Naive thymus-derived CD4-positive, alpha-beta T cell (primary cell): ENCODE results near the gene AGRN. TPM values are rescaled to one million over a fixed set of nuclear protein-coding genes. Genes with fewer than 3 reads are reported as not detected.
A peak's percentile ranks its signal among the peaks of the same experiment; 100 is the strongest.

Experiments used
- ATAC-seq: fragments of 150-1000 bp; cut with Tn5 transposase; 2 replicates; pipeline ENCODE4 v1.10.0; 2021; ENCODE audit warnings: mild to moderate bottlenecking, moderate library complexity
- CTCF ChIA-PET: fragments of 350-600 bp; sonication (Branson Sonifier 250); formaldehyde crosslinking; loops from one replicate; lab custom pipeline; 2021; ENCODE audit warnings: antibody characterized with exemption; lab: Charles Lee
- POLR2A ChIA-PET: fragments of 350-600 bp; sonication (Branson Sonifier 250); formaldehyde crosslinking; loops from one replicate; lab custom pipeline; 2021; ENCODE audit warnings: antibody characterized with exemption, inconsistent platforms; lab: Charles Lee
- DNase-seq, 9 donors: peaks; one replicate each; pipeline versions ENCODE4 v3.0.0 to v3.0.0-alpha.2; 2020 to 2022; ENCODE audit warnings: mixed read lengths in 1 of 9
- H3K27ac ChIP-seq: one replicate; pipeline ENCODE4 v1.7.0; 2013; ENCODE audit warnings: mild to moderate bottlenecking, low read depth, low read length, moderate library complexity
- H3K27me3 ChIP-seq, 2 donors: one replicate each; pipeline ENCODE4 v1.7.0; 2013; ENCODE audit warnings: low read length in 2 of 2, mild to moderate bottlenecking in 2 of 2, moderate library complexity in 2 of 2; ENCODE audit not compliant: control insufficient read depth in 2 of 2, insufficient read depth in 2 of 2
- H3K36me3 ChIP-seq, 3 experiments: 1 replicate in 2 of 3; 2 replicates in 1 of 3; pipeline ENCODE4 v1.7.0; 2013; ENCODE audit warnings: low read length in 3 of 3, mild to moderate bottlenecking in 3 of 3, moderate library complexity in 1 of 3; ENCODE audit not compliant: insufficient read depth in 3 of 3, control insufficient read depth in 2 of 3
- H3K4me1 ChIP-seq, 2 donors: one replicate each; pipeline ENCODE4 v1.7.0; 2013; ENCODE audit warnings: low read length in 2 of 2, mild to moderate bottlenecking in 2 of 2, moderate library complexity in 1 of 2; ENCODE audit not compliant: control insufficient read depth in 2 of 2, insufficient read depth in 2 of 2
- H3K4me3 ChIP-seq: 2 replicates; pipeline ENCODE4 v1.7.0; 2013; ENCODE audit warnings: mild to moderate bottlenecking, low read length
- H3K9me3 ChIP-seq, 3 experiments: 1 replicate in 2 of 3; 2 replicates in 1 of 3; pipeline ENCODE4 v1.7.0; 2013; ENCODE audit warnings: low read length in 3 of 3; ENCODE audit not compliant: control insufficient read depth in 2 of 3
- H3K27ac Mint-ChIP-seq, 9 donors: one replicate each; pipeline ENCODE4 v1.8.0; 2020 to 2022; ENCODE audit warnings: mixed read lengths in 9 of 9, mild to moderate bottlenecking in 8 of 9, moderate library complexity in 5 of 9, inconsistent platforms in 2 of 9
- H3K27me3 Mint-ChIP-seq, 5 donors: one replicate each; pipeline ENCODE4 v1.8.0; 2021 to 2022; ENCODE audit warnings: mixed read lengths in 5 of 5, mild to moderate bottlenecking in 1 of 5
- H3K36me3 Mint-ChIP-seq, 5 donors: one replicate each; pipeline ENCODE4 v1.8.0; 2020 to 2022; ENCODE audit warnings: mixed read lengths in 5 of 5, mild to moderate bottlenecking in 3 of 5, inconsistent platforms in 1 of 5
- H3K4me1 Mint-ChIP-seq, 7 donors: one replicate each; pipeline ENCODE4 v1.8.0; 2020 to 2022; ENCODE audit warnings: mixed read lengths in 7 of 7, mild to moderate bottlenecking in 3 of 7, inconsistent platforms in 1 of 7
- H3K4me3 Mint-ChIP-seq, 10 donors: one replicate each; pipeline ENCODE4 v1.8.0; 2020 to 2022; ENCODE audit warnings: mild to moderate bottlenecking in 10 of 10, mixed read lengths in 10 of 10, moderate library complexity in 6 of 10, inconsistent platforms in 2 of 10
- H3K9me3 Mint-ChIP-seq, 11 donors: one replicate each; pipeline ENCODE4 v1.8.0; 2020 to 2022; ENCODE audit warnings: mixed read lengths in 11 of 11, mild to moderate bottlenecking in 4 of 11, inconsistent platforms in 1 of 11, moderate library complexity in 1 of 11
- intact Hi-C, 2 donors: fragments of 100-400 bp; cut with micrococcal nuclease; formaldehyde crosslinking; loops; one replicate each; pipeline ENCODE4 v1.15.1; 2023
- polyA plus RNA-seq, 2 donors: library from polyadenylated mRNA; unstranded; fragments of 300-500 nt; fragmentation: Illumina TruSeq; gene quantifications; one replicate each; pipeline ENCODE4 v1.2.3, GENCODE V29; 2021
- total RNA-seq, 6 experiments: library from RNA in 5 of 6; stranded (reverse) in 5 of 6; gene quantifications; 1 replicate in 5 of 6; 2 replicates in 1 of 6; pipeline ENCODE4 v1.2.3 and lab custom pipeline; 2021 to 2026

AGRN gene
- total and polyA plus RNA-seq, 7 experiments from 2014 or later = 0.19 to 10.9 (median 2.7) TPM

GRCh38 chr1:1082239-1082775 lies 62.4 kb downstream of the AGRN start:
- intact Hi-C loops = no loop called here
- Histone ChIP-seq H3K9me3 (no peaks in the 10 kb centered on the region), H3K4me1 (peaks cover 0 to 11% of the 10 kb centered on the region in 2 donors), H3K4me3 (no peak overlapping the region), H3K27ac (no peak overlapping the region), H3K27me3 (no peaks in the 10 kb centered on the region), H3K36me3 (peaks cover 0 to 7% (median 0%) of the 10 kb centered on the region in 3 experiments)
- ChIA-PET CTCF (no interaction called here), POLR2A (no interaction called here)
- H3K9me3 Mint-ChIP-seq = no peaks in the 10 kb centered on the region
- H3K4me3 Mint-ChIP-seq = no peak overlapping the region
- DNase-seq (no peak), ATAC-seq (no peak)
- no peak overlapping the region for H3K27ac Mint-ChIP-seq
- H3K4me1 Mint-ChIP-seq = peaks cover 0 to 4% (median 0%) of the 10 kb centered on the region in 7 donors
- H3K36me3 Mint-ChIP-seq = no peaks in the 10 kb centered on the region
- H3K27me3 Mint-ChIP-seq = no peaks in the 10 kb centered on the region

DNA sequence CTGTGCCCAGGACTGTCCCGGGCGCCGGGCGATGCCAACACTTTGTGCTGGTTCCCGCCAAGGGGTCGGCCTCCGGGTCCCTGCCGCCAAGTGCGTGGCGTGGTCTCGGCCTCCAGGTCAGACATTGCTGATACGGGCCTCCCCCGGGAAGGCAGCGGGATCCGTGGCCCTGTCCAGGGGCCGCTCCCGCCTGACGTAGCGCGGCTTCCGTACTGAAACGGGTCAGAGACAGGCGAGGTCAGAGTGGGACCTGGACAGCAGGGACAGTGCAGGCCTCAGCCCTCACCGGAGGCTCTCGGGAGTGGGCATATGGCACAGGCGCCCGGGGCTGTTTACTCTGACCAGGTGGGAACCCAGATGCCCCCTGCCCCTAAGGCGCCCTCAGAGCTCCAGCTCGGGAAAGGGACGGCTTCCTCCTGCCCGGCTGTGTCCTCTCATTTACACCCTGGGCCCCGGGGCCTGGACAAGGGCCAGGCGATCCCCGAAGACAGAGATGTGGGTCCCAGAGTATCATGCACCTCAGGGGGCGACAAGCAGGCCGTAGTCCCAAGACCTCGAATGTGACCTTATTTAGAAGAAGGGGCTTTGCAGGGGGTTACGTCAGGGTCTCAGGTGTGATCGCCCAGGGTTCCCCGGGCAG lies 63.0 kb downstream of the AGRN start:
- H3K4me3 Mint-ChIP-seq = no peak overlapping the region
- no peak overlapping the region for H3K27ac Mint-ChIP-seq
- peaks cover 0 to 4% (median 0%) of the 10 kb centered on the region in 7 donors for H3K4me1 Mint-ChIP-seq
- Histone ChIP-seq H3K36me3 (peaks cover 0 to 7% (median 0%) of the 10 kb centered on the region in 3 experiments), H3K27ac (no peak overlapping the region), H3K4me3 (no peak overlapping the region), H3K4me1 (peaks cover 0 to 11% of the 10 kb centered on the region in 2 donors), H3K9me3 (no peaks in the 10 kb centered on the region), H3K27me3 (no peaks in the 10 kb centered on the region)
- DNase-seq = no peak
- no peaks in the 10 kb centered on the region for H3K36me3 Mint-ChIP-seq
- intact Hi-C loops = no loop called here
- ChIA-PET CTCF (no interaction called here), POLR2A (no interaction called here)
- H3K9me3 Mint-ChIP-seq = no peaks in the 10 kb centered on the region
- ATAC-seq = no peak
- no peaks in the 10 kb centered on the region for H3K27me3 Mint-ChIP-seq

DNA sequence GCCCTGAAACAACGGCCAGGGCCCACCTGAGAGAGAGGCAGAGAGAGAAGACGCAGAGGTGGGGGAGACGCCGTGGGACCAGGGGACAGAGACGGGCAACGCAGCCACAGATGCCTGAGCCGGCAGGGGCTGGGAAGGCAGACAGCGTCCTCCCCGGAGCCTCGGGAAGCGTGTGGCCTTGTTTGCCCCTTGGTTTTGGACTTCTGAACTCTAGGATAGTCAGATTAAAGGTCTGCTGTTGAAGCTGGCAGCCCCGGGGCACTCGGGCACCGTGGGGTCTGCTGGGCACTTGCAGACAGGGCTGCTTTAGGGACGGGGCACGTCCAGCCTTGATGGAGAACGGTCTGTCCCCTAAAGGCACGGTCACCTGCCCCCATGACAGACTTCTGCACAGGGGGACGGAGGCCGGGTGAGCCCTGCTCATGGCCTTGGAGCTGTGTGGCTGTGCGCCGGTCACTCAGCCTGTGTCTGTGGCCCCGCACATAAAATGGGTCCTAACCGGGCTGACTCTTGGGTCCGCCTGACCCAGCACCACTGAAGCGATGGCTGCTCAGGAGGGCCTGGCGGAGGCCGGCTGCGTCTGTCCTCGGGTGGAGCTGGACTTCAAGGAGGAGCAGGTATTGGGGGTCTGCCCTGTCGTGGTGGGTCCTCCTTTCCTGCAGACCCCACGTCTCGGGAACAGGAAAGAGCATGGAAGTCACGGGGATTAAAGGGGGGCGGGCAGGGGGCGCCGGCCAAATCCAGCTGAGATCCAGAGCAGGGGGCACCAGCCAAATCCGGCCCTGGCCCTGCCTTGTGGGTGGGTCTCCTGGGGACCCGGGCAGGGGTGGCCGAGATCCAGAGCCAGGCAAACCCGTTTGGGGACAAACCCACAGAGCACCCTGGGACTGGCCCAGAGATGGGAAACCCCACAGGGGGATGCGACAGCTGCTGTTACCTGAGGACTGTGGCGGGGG lies 63.8 kb downstream of the AGRN start:
- Histone ChIP-seq H3K9me3 (no peaks in the 10 kb centered on the region), H3K27ac (no peak overlapping the region), H3K27me3 (no peaks in the 10 kb centered on the region), H3K4me1 (peaks cover 0 to 11% of the 10 kb centered on the region in 2 donors), H3K4me3 (no peak overlapping the region), H3K36me3 (peaks cover 0 to 7% (median 0%) of the 10 kb centered on the region in 3 experiments)
- Mint-ChIP-seq H3K4me3 (no peak overlapping the region), H3K9me3 (no peaks in the 10 kb centered on the region), H3K27ac (no peak overlapping the region), H3K4me1 (peaks cover 0 to 4% (median 0%) of the 10 kb centered on the region in 7 donors), H3K36me3 (no peaks in the 10 kb centered on the region), H3K27me3 (no peaks in the 10 kb centered on the region)
- POLR2A ChIA-PET = no interaction called here
- CTCF ChIA-PET = no interaction called here
- DNase-seq (peak in 1 of 9 donors; percentile 21), ATAC-seq (no peak)
- intact Hi-C loops = no loop called here

- Histone ChIP-seq H3K36me3 (peaks cover 0 to 7% (median 0%) of the 10 kb centered on the region in 3 experiments), H3K9me3 (no peaks in the 10 kb centered on the region), H3K27me3 (no peaks in the 10 kb centered on the region), H3K27ac (no peak overlapping the region), H3K4me1 (peaks cover 0 to 8% of the 10 kb centered on the region in 2 donors), H3K4me3 (no peak overlapping the region)
- no peaks in the 10 kb centered on the region for H3K9me3 Mint-ChIP-seq
- ATAC-seq = no peak
- CTCF ChIA-PET = no interaction called here
- H3K27me3 Mint-ChIP-seq = no peaks in the 10 kb centered on the region
- H3K36me3 Mint-ChIP-seq = no peaks in the 10 kb centered on the region
- H3K4me1 Mint-ChIP-seq = peaks cover 0 to under 1% (median 0%) of the 10 kb centered on the region in 7 donors
- intact Hi-C loops = no loop called here
- no peak overlapping the region for H3K27ac Mint-ChIP-seq
- POLR2A ChIA-PET = no interaction called here
- H3K4me3 Mint-ChIP-seq = no peak overlapping the region
- DNase-seq = peak in 2 of 9 donors; percentile 8 to 22
Observed at GRCh38 chr1:1084372-1085170, 64.7 kb downstream of the AGRN start.

DNA sequence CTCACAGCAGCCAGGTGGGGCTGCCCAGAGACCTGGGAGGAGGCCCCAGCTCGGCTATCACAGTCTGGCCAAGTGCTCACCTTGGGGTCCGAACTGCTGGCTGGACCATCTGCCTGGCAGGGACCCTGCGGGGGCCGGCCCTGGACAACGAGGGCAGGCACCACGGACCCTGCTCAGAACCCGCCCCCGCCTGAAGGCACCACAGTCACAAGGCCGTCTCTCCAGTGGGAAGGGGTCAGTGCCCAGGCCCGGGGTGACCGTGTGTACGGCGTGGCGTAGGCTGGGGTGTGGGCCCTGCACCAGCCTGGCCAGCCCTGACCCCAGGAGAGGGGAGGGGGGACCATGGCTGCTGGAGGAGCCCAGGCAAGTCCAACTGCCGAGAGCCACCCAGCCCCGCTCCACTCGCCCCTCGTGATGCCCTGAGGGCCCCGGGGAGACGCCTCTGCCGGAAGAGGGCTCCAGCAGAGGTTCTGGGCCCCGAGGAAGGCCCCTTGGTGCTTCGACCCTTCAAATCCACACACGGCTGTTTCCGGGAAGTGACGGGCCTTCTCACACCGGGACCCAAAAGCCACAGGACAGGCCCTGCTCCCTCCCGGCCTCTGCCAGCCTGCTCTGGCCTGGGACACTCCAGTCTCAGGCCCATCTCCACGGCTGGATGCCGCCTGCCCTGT lies 65.4 kb downstream of the AGRN start:
- CTCF ChIA-PET = no interaction called here
- H3K27me3 ChIP-seq = no peaks in the 10 kb centered on the region
- POLR2A ChIA-PET = no interaction called here
- peaks cover 0 to under 1% of the 10 kb centered on the region in 2 donors for H3K4me1 ChIP-seq
- ATAC-seq = no peak
- no peaks in the 10 kb centered on the region for H3K4me1 Mint-ChIP-seq
- peaks cover 0 to 7% (median 0%) of the 10 kb centered on the region in 3 experiments for H3K36me3 ChIP-seq
- H3K9me3 Mint-ChIP-seq = no peaks in the 10 kb centered on the region
- intact Hi-C loops = no loop called here
- H3K4me3 ChIP-seq = no peak overlapping the region
- H3K27me3 Mint-ChIP-seq = no peaks in the 10 kb centered on the region
- DNase-seq = no peak
- no peak overlapping the region for H3K4me3 Mint-ChIP-seq
- H3K27ac ChIP-seq = no peak overlapping the region
- no peaks in the 10 kb centered on the region for H3K9me3 ChIP-seq
- no peaks in the 10 kb centered on the region for H3K36me3 Mint-ChIP-seq
- H3K27ac Mint-ChIP-seq = no peak overlapping the region
